GM23338 (cell line): ENCODE results near the gene NFATC1.

Experiments used
- CREB1 ChIP-seq: fragments of 250-450 bp; sonication (Bioruptor Pico); IDR thresholded peaks from 2 replicates; pipeline ENCODE4 v1.5.0; 2020; ENCODE audit warnings: low read depth, mild to moderate bottlenecking, moderate library complexity
- CTCF ChIP-seq, 2 experiments: fragments of 200-600 bp in 1 of 2; sonication (generic) in 1 of 2; conservative IDR thresholded peaks; 2 replicates each; pipeline versions ENCODE4 v1.5.1 to v1.6.1; 2016 to 2017; ENCODE audit warnings: antibody characterized with exemption in 2 of 2, low read depth in 2 of 2, mild to moderate bottlenecking in 2 of 2, moderate library complexity in 1 of 2
- EZH2 ChIP-seq: fragments of 200-600 bp; sonication (generic); IDR thresholded peaks from one replicate; pipeline ENCODE4 v1.8.0; 2017; ENCODE audit warnings: antibody characterized with exemption, mild to moderate bottlenecking, low read depth; ENCODE audit not compliant: unreplicated experiment
- ZNF114 ChIP-seq: fragments of 250-450 bp; sonication (Bioruptor Pico); IDR thresholded peaks from 2 replicates; pipeline ENCODE4 v1.5.0; 2020; ENCODE audit warnings: mild to moderate bottlenecking, moderate library complexity

- TF ChIP-seq CTCF (conservative IDR thresholded peaks at IDR 0.05; ENCODE audit: low read depth in 2 of 2): no peak
- TF ChIP-seq CREB1 (CRISPR knock-in tag): no peak
- TF ChIP-seq ZNF114 (CRISPR knock-in tag): no peak
- TF ChIP-seq EZH2: no peak
Measured at GRCh38 chr18:79532313-79533007, 136.7 kb downstream of the NFATC1 start.
